ENCODE data around the gene ALDH1A3.

- TF ChIP-seq MXI1 (IDR thresholded peaks at IDR 0.05; ENCODE audit: borderline replicate concordance, low read depth, low read length) (no peak), POLR2A (IDR thresholded peaks at IDR 0.05; ENCODE audit: low read depth, low read length) (no peak), CHD1 (IDR thresholded peaks at IDR 0.05; ENCODE audit: low read depth, low read length) (no peak), MAZ (IDR thresholded peaks at IDR 0.05; ENCODE audit: borderline replicate concordance, low read depth, low read length) (no peak), CTCF (conservative IDR thresholded peaks at IDR 0.05; ENCODE audit: low read depth, low read length) (no peak), RAD21 (IDR thresholded peaks at IDR 0.05; ENCODE audit: low read length) (no peak), MAFK (IDR thresholded peaks at IDR 0.05; ENCODE audit: low read depth, low read length) (no peak), FOS (IDR thresholded peaks at IDR 0.05; ENCODE audit: low read depth, low read length) (no peak), BHLHE40 (IDR thresholded peaks at IDR 0.05; ENCODE audit: low read depth, low read length) (no peak)
- TF ChIP-seq, protein P1, sequence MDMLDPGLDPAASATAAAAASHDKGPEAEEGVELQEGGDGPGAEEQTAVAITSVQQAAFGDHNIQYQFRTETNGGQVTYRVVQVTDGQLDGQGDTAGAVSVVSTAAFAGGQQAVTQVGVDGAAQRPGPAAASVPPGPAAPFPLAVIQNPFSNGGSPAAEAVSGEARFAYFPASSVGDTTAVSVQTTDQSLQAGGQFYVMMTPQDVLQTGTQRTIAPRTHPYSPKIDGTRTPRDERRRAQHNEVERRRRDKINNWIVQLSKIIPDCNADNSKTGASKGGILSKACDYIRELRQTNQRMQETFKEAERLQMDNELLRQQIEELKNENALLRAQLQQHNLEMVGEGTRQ (IDR thresholded peaks at IDR 0.05; ENCODE audit: low read depth, low read length): no peak
- TF ChIP-seq, protein P2, sequence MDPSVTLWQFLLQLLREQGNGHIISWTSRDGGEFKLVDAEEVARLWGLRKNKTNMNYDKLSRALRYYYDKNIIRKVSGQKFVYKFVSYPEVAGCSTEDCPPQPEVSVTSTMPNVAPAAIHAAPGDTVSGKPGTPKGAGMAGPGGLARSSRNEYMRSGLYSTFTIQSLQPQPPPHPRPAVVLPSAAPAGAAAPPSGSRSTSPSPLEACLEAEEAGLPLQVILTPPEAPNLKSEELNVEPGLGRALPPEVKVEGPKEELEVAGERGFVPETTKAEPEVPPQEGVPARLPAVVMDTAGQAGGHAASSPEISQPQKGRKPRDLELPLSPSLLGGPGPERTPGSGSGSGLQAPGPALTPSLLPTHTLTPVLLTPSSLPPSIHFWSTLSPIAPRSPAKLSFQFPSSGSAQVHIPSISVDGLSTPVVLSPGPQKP (IDR thresholded peaks at IDR 0.05; ENCODE audit: borderline replicate concordance, low read depth, low read length): no peak
Measured at GRCh38 chr15:100849021-100849854, 30.4 kb upstream of the ALDH1A3 start.

Data from IMR-90 (cell line).